Mammary epithelial cell (primary cell): ENCODE results near the gene ZMAT3.

Experiments
- CTCF ChIP-seq, 2 donors: IDR thresholded peaks in 1 of 2; conservative IDR thresholded peaks in 1 of 2; 2 replicates each; pipeline ENCODE4 v1.5.1; 2011 to 2012; ENCODE audit warnings: inconsistent platforms in 2 of 2, low read length in 2 of 2, mild to moderate bottlenecking in 2 of 2, control low read depth in 1 of 2, low read depth in 1 of 2; ENCODE audit not compliant: insufficient read depth in 1 of 2; ENCODE audit errors: extremely low read depth in 1 of 2
- EZH2 ChIP-seq: IDR thresholded peaks from 2 replicates; pipeline ENCODE4 v1.6.1; 2012; ENCODE audit warnings: low read length, inconsistent platforms, borderline replicate concordance

DNA sequence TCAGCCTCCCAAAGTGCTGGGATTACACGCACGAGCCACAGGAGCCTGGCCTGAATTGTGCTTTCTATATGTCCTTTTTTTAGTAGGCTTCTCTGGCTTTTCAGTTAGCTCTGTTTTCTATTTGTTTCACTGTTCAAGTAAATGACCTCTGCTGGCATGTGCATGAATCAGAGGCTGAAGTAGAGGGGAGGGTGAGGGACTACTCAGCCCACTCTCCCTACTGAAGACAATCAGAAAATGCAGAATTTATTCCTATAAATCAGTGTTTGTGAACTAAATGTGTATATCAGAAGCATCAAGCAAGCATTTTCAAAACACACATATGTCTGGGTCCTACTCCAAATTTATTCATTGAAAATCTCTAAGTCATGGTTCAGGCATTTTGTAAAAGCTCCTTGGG is 45.0 kb downstream of the ZMAT3 start:
- no peak for TF ChIP-seq CTCF (conservative IDR thresholded peaks at IDR 0.05 in 1 of 2, IDR thresholded peaks at IDR 0.05 in 1 of 2; ENCODE audit: extremely low read depth in 1 of 2, insufficient read depth in 1 of 2, low read depth in 1 of 2, low read length in 2 of 2)
- TF ChIP-seq EZH2 = no peak
